Measurements from ENCODE around the gene GLCE. TPM values are rescaled to one million over a fixed set of nuclear protein-coding genes. Genes with fewer than 3 reads are reported as not detected.

Gene GLCE
- total and polyA plus RNA-seq, 2 donors: 7.3 to 12.8 TPM

DNA sequence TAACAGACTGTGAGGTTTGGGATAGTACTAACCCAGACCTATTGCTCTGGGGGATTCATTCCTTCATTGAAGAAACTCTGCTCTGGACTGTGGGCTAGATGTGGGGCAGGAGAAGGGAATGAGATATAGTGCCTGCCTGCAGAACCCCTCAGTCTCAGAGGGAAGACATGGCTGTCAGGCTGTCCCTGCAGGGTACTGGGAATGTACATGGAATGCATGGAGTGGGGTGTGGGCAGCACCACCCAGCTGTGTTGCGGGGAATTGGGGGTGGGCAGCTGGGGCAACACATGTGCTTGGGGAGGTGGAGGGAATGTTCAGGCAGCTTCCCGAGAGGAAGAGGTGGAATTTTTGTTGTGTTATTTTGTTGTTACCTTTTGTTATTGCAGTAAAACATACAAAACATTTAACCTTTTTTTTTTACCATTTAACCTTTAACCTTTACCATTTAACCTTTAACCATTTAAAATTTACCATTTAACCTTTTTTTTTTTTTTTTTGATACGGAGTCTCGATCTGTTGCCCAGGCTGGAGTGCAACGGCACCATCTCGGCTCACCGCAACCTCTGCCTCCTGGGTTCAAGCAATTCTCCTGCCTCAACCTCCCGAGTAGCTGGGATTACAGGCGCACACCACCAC, 145.6 kb downstream of the GLCE start:
- Histone ChIP-seq H3K27me3 (ENCODE audit: control insufficient read depth in 2 of 2, insufficient read depth in 1 of 2, low read length in 1 of 2) (peaks cover 3 to 8% of the 10 kb centered on the region in 2 donors), H3K4me1 (ENCODE audit: control insufficient read depth in 2 of 2, insufficient read depth in 2 of 2, low read length in 2 of 2) (no peaks in the 10 kb centered on the region), H3K9me3 (ENCODE audit: control insufficient read depth in 2 of 2, insufficient read depth in 1 of 2, low read length in 1 of 2) (no peaks in the 10 kb centered on the region), H3K36me3 (ENCODE audit: control insufficient read depth in 2 of 2, insufficient read depth in 2 of 2, low read length in 1 of 2) (no peaks in the 10 kb centered on the region), H3K4me3 (ENCODE audit: low read length in 2 of 2) (no peak overlapping the region), H3K27ac (ENCODE audit: low read depth in 1 of 2, low read length in 1 of 2) (no peak overlapping the region)
- no peak for DNase-seq (ENCODE audit: low read depth in 6 of 9, low spot score in 9 of 9)
- WGBS: 98% methylated on average over 9 of the region's 9 CpGs

DNA sequence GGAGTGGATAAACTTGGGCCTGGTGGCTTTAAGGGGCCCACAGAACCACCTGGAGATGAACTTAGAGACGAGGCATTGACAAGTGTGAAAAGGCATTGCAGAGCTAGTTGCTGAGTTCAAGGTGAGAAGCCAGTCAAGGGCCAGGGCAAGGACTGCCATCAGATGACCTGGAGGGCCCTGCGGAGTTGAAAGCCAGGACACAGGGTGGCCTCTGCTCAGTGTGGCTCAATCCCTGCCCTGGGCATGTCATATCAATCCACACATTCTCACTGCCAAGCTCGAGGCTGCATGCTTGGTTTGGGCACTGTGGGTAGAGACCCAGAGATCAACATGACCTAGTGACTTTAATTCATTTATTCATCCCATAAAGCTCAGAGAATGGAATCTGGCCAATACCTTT, 147.5 kb downstream of the GLCE start:
- DNase-seq (ENCODE audit: low read depth in 6 of 9, low spot score in 9 of 9): no peak
- Histone ChIP-seq H3K27ac (ENCODE audit: low read depth in 1 of 2, low read length in 1 of 2) (no peak overlapping the region), H3K4me3 (ENCODE audit: low read length in 2 of 2) (no peak overlapping the region), H3K4me1 (ENCODE audit: control insufficient read depth in 2 of 2, insufficient read depth in 2 of 2, low read length in 2 of 2) (no peaks in the 10 kb centered on the region), H3K9me3 (ENCODE audit: control insufficient read depth in 2 of 2, insufficient read depth in 1 of 2, low read length in 1 of 2) (no peaks in the 10 kb centered on the region), H3K27me3 (ENCODE audit: control insufficient read depth in 2 of 2, insufficient read depth in 1 of 2, low read length in 1 of 2) (no peaks in the 10 kb centered on the region), H3K36me3 (ENCODE audit: control insufficient read depth in 2 of 2, insufficient read depth in 2 of 2, low read length in 1 of 2) (no peaks in the 10 kb centered on the region)
- 87% methylated on average over 3 of the region's 3 CpGs for WGBS

DNA sequence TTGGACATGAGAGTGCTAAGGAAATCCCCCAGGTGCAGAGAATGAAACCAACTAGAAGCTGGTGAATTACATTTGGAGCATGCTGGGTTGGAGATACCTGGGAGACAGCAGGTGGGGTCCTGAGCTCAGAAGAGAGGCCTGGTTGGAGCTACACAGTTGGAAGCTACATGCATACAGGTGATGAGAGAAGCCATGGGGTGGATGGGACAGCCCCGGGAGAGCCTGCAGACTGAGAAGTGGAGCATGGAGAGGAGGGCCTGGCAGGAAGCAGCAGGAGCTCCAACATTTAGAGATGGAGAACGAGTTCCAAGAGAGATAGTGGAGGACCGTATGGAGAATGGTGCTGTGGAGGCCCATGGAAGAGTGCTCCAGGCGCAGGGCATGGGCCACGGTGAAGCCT, 148.5 kb downstream of the GLCE start:
- no peaks in the 10 kb centered on the region for H3K36me3 ChIP-seq (ENCODE audit: control insufficient read depth in 2 of 2, insufficient read depth in 2 of 2, low read length in 1 of 2)
- no peaks in the 10 kb centered on the region for H3K4me1 ChIP-seq (ENCODE audit: control insufficient read depth in 2 of 2, insufficient read depth in 2 of 2, low read length in 2 of 2)
- H3K9me3 ChIP-seq (ENCODE audit: control insufficient read depth in 2 of 2, insufficient read depth in 1 of 2, low read length in 1 of 2): no peaks in the 10 kb centered on the region
- no peaks in the 10 kb centered on the region for H3K27me3 ChIP-seq (ENCODE audit: control insufficient read depth in 2 of 2, insufficient read depth in 1 of 2, low read length in 1 of 2)
- no peak overlapping the region for H3K27ac ChIP-seq (ENCODE audit: low read depth in 1 of 2, low read length in 1 of 2)
- H3K4me3 ChIP-seq (ENCODE audit: low read length in 2 of 2): no peak overlapping the region
- 93% methylated on average over 5 of the region's 5 CpGs for WGBS
- no peak for DNase-seq (ENCODE audit: low read depth in 6 of 9, low spot score in 9 of 9)

DNA sequence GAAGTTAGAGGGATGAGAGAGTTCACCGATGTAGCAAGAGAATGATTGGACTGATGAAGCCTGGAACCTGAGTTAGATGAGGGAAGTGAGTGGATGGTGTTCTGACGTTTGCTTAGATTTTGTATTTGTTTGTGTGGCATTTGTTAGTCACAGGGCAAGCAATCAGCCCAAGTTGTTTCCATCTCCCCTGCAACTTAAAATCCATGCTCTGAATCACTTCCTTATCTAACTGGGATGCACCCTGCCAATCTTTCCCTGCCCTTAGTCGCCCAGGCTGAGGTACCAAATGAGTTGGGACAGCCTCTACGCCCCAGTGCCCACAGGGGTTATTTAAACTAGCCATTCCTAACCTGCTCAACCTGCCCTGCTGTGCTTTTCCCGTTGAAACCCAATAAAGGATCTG, 150.9 kb downstream of the GLCE start:
- Histone ChIP-seq H3K27ac (ENCODE audit: low read depth in 1 of 2, low read length in 1 of 2) (no peak overlapping the region), H3K9me3 (ENCODE audit: control insufficient read depth in 2 of 2, insufficient read depth in 1 of 2, low read length in 1 of 2) (no peaks in the 10 kb centered on the region), H3K36me3 (ENCODE audit: control insufficient read depth in 2 of 2, insufficient read depth in 2 of 2, low read length in 1 of 2) (no peaks in the 10 kb centered on the region), H3K4me3 (ENCODE audit: low read length in 2 of 2) (no peak overlapping the region), H3K4me1 (ENCODE audit: control insufficient read depth in 2 of 2, insufficient read depth in 2 of 2, low read length in 2 of 2) (no peaks in the 10 kb centered on the region), H3K27me3 (ENCODE audit: control insufficient read depth in 2 of 2, insufficient read depth in 1 of 2, low read length in 1 of 2) (no peaks in the 10 kb centered on the region)
- 97% methylated on average over 5 of the region's 5 CpGs for WGBS
- DNase-seq (ENCODE audit: low read depth in 6 of 9, low spot score in 9 of 9): no peak

DNA sequence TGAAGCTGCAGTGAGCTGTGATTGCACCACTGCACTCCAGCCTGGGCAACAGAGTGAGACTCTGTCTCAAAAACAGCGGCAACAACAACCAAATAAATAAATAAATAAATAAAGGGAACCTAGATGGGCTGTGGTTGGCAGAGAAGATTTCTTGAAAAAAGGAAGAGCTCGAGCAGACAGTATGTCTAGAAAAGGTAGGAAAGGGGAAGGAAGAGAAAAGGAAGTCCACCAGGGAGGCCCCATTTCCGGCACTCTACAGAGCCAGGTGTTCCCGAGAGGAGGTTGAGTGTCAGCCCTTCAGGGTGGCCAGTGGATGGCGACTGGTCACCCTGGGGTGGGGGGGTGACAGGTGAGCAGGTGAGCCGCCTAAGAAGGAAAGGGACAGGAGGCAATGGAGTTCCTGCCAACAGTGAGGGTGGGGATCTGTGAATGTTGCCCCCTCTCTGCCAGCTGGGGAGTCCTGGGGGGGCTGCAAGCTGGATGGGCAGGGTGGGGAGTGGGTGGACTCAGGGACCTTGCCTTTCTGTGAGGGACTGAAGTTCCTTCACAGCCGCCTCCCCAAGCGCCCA, 153.1 kb downstream of the GLCE start:
- Histone ChIP-seq H3K27me3 (ENCODE audit: control insufficient read depth in 2 of 2, insufficient read depth in 1 of 2, low read length in 1 of 2) (no peaks in the 10 kb centered on the region), H3K4me3 (ENCODE audit: low read length in 2 of 2) (no peak overlapping the region), H3K36me3 (ENCODE audit: control insufficient read depth in 2 of 2, insufficient read depth in 2 of 2, low read length in 1 of 2) (no peaks in the 10 kb centered on the region), H3K27ac (ENCODE audit: low read depth in 1 of 2, low read length in 1 of 2) (no peak overlapping the region), H3K4me1 (ENCODE audit: control insufficient read depth in 2 of 2, insufficient read depth in 2 of 2, low read length in 2 of 2) (no peaks in the 10 kb centered on the region), H3K9me3 (ENCODE audit: control insufficient read depth in 2 of 2, insufficient read depth in 1 of 2, low read length in 1 of 2) (no peaks in the 10 kb centered on the region)
- DNase-seq (ENCODE audit: low read depth in 6 of 9, low spot score in 9 of 9): no peak
- WGBS: 41% methylated on average over 8 of the region's 8 CpGs

DNA sequence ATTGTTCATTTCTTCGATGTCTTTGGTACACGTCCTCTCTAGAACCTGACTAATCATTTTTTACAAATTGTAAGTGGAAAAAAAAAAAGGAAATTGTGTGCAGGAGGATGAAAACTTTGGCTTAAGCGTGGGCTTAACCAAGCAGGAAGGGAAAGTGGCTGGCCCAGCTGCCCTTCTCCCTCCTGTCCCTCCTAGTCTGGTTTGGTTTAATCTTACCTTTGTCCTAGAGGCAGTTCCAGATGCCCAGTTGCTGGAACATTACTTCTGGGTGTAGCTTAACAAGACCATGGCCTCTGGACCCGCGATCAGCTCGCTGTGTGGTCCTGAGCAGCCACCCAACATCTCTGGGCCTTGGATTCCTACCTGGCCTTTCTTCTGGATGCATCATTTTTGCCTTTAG, 153.7 kb downstream of the GLCE start:
- no peaks in the 10 kb centered on the region for H3K27me3 ChIP-seq (ENCODE audit: control insufficient read depth in 2 of 2, insufficient read depth in 1 of 2, low read length in 1 of 2)
- no peaks in the 10 kb centered on the region for H3K36me3 ChIP-seq (ENCODE audit: control insufficient read depth in 2 of 2, insufficient read depth in 2 of 2, low read length in 1 of 2)
- no peaks in the 10 kb centered on the region for H3K9me3 ChIP-seq (ENCODE audit: control insufficient read depth in 2 of 2, insufficient read depth in 1 of 2, low read length in 1 of 2)
- DNase-seq (ENCODE audit: low read depth in 6 of 9, low spot score in 9 of 9): no peak
- no peaks in the 10 kb centered on the region for H3K4me1 ChIP-seq (ENCODE audit: control insufficient read depth in 2 of 2, insufficient read depth in 2 of 2, low read length in 2 of 2)
- H3K27ac ChIP-seq (ENCODE audit: low read depth in 1 of 2, low read length in 1 of 2): no peak overlapping the region
- 66% methylated on average over 6 of the region's 6 CpGs for WGBS
- H3K4me3 ChIP-seq (ENCODE audit: low read length in 2 of 2): no peak overlapping the region

DNA sequence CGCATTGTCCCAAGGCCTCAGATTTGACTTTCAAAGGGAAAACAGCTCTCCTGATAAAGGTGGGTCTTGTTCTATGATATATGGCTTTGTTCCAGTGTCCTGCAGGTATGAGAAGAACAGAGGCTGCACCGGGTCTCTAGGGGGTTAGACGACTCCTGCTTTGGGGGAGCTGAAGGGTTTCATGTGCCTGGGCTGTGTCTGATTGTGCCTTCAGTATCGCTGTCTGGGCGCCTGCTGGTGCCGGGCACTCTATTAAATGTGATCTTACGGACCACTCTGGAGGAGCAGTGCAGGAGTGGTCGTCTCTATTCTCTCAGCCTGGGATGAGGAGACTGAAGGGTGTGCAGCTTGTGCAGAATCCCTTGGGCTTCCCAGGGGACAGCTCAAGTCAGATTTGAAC, 154.3 kb downstream of the GLCE start:
- Histone ChIP-seq H3K9me3 (ENCODE audit: control insufficient read depth in 2 of 2, insufficient read depth in 1 of 2, low read length in 1 of 2) (no peaks in the 10 kb centered on the region), H3K27me3 (ENCODE audit: control insufficient read depth in 2 of 2, insufficient read depth in 1 of 2, low read length in 1 of 2) (no peaks in the 10 kb centered on the region), H3K4me1 (ENCODE audit: control insufficient read depth in 2 of 2, insufficient read depth in 2 of 2, low read length in 2 of 2) (peaks cover 2 to 4% of the 10 kb centered on the region in 2 donors), H3K27ac (ENCODE audit: low read depth in 1 of 2, low read length in 1 of 2) (no peak overlapping the region), H3K36me3 (ENCODE audit: control insufficient read depth in 2 of 2, insufficient read depth in 2 of 2, low read length in 1 of 2) (no peaks in the 10 kb centered on the region), H3K4me3 (ENCODE audit: low read length in 2 of 2) (no peak overlapping the region)
- WGBS: 98% methylated on average over 8 of the region's 8 CpGs
- no peak for DNase-seq (ENCODE audit: low read depth in 6 of 9, low spot score in 9 of 9)

DNA sequence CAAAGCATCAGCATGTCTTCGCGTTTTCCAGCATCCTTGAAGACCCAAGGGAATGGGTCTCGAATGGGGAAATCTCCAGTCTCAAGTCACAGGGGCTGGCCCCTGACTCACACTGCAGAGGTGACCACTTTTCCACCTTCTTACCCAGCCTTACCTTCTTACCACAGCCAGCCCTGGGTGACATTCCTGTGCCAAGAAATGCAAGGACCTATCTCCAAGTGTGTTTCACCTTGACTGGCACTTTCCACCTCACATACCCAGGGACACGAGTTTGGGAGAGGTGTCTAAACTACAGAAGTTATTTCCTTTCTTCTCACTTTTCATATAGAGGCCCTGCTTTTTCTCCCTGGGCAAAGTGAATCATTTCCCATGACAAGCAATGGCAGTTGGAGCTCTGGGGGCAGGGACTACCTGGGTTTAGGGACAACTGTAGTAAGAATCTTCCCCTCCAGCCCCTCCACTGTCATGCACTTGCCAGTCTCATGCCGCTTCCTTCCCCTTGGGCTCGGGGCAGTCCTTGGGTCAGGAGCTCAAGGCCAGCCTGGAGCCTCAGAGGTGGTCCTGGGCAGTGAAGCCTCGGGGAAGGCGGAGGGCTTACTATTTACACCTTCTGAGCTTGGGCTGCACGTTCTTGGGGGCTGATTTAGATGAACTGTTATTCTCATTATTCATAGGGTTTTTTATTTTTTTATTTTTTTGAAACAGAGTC, 155.1 kb downstream of the GLCE start:
- no peaks in the 10 kb centered on the region for H3K9me3 ChIP-seq (ENCODE audit: control insufficient read depth in 2 of 2, insufficient read depth in 1 of 2, low read length in 1 of 2)
- DNase-seq (ENCODE audit: low read depth in 6 of 9, low spot score in 9 of 9): no peak
- H3K36me3 ChIP-seq (ENCODE audit: control insufficient read depth in 2 of 2, insufficient read depth in 2 of 2, low read length in 1 of 2): no peaks in the 10 kb centered on the region
- WGBS: 93% methylated on average over 9 of the region's 9 CpGs
- no peak overlapping the region for H3K4me3 ChIP-seq (ENCODE audit: low read length in 2 of 2)
- no peaks in the 10 kb centered on the region for H3K27me3 ChIP-seq (ENCODE audit: control insufficient read depth in 2 of 2, insufficient read depth in 1 of 2, low read length in 1 of 2)
- H3K4me1 ChIP-seq (ENCODE audit: control insufficient read depth in 2 of 2, insufficient read depth in 2 of 2, low read length in 2 of 2): peaks cover 2 to 11% of the 10 kb centered on the region in 2 donors
- H3K27ac ChIP-seq (ENCODE audit: low read depth in 1 of 2, low read length in 1 of 2): no peak overlapping the region

DNA sequence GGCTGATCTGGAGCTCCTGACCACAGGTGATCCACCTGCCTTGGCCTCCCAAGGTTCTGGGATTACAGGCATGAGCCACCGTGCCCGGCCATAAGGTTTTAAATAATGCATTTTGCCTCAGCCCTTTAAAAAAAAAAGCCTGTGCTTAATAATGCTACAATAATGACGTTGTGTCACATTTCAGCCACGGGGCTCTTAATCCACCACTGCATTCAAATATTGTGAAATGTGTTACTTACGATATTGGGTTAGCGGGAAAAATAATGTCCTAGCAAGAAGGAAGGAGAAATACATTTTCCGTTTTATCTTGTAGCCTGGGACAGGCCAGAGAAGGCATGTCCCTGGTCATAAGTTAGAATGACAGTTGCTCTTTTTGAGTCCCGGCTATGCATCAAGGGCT, 155.9 kb downstream of the GLCE start:
- Histone ChIP-seq H3K9me3 (ENCODE audit: control insufficient read depth in 2 of 2, insufficient read depth in 1 of 2, low read length in 1 of 2) (no peaks in the 10 kb centered on the region), H3K4me3 (ENCODE audit: low read length in 2 of 2) (no peak overlapping the region), H3K27ac (ENCODE audit: low read depth in 1 of 2, low read length in 1 of 2) (no peak overlapping the region), H3K27me3 (ENCODE audit: control insufficient read depth in 2 of 2, insufficient read depth in 1 of 2, low read length in 1 of 2) (no peaks in the 10 kb centered on the region), H3K36me3 (ENCODE audit: control insufficient read depth in 2 of 2, insufficient read depth in 2 of 2, low read length in 1 of 2) (no peaks in the 10 kb centered on the region), H3K4me1 (ENCODE audit: control insufficient read depth in 2 of 2, insufficient read depth in 2 of 2, low read length in 2 of 2) (peaks cover 2 to 11% of the 10 kb centered on the region in 2 donors)
- no peak for DNase-seq (ENCODE audit: low read depth in 6 of 9, low spot score in 9 of 9)
- WGBS: 97% methylated on average over 8 of the region's 8 CpGs
